Measurements from ENCODE around the gene SLC25A21.

GRCh38 chr14:37185670-37186069 is 13.3 kb upstream of the SLC25A21 start:
- TF ChIP-seq, protein P1, sequence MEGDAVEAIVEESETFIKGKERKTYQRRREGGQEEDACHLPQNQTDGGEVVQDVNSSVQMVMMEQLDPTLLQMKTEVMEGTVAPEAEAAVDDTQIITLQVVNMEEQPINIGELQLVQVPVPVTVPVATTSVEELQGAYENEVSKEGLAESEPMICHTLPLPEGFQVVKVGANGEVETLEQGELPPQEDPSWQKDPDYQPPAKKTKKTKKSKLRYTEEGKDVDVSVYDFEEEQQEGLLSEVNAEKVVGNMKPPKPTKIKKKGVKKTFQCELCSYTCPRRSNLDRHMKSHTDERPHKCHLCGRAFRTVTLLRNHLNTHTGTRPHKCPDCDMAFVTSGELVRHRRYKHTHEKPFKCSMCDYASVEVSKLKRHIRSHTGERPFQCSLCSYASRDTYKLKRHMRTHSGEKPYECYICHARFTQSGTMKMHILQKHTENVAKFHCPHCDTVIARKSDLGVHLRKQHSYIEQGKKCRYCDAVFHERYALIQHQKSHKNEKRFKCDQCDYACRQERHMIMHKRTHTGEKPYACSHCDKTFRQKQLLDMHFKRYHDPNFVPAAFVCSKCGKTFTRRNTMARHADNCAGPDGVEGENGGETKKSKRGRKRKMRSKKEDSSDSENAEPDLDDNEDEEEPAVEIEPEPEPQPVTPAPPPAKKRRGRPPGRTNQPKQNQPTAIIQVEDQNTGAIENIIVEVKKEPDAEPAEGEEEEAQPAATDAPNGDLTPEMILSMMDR (IDR thresholded peaks at IDR 0.05), result no peak
- TF ChIP-seq POLR2A (IDR thresholded peaks at IDR 0.05), result no peak

Data from esophagus squamous epithelium (tissue), 4 donors.